ENCODE data around the gene CAMKV.

- no peak for TF ChIP-seq POLR2A (IDR thresholded peaks at IDR 0.05)
- TF ChIP-seq, protein P1, sequence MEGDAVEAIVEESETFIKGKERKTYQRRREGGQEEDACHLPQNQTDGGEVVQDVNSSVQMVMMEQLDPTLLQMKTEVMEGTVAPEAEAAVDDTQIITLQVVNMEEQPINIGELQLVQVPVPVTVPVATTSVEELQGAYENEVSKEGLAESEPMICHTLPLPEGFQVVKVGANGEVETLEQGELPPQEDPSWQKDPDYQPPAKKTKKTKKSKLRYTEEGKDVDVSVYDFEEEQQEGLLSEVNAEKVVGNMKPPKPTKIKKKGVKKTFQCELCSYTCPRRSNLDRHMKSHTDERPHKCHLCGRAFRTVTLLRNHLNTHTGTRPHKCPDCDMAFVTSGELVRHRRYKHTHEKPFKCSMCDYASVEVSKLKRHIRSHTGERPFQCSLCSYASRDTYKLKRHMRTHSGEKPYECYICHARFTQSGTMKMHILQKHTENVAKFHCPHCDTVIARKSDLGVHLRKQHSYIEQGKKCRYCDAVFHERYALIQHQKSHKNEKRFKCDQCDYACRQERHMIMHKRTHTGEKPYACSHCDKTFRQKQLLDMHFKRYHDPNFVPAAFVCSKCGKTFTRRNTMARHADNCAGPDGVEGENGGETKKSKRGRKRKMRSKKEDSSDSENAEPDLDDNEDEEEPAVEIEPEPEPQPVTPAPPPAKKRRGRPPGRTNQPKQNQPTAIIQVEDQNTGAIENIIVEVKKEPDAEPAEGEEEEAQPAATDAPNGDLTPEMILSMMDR (IDR thresholded peaks at IDR 0.05), result no peak
Measured at GRCh38 chr3:49878686-49879085, 9.0 kb upstream of the CAMKV start.

Measured in thyroid gland (tissue), 4 donors.